Ovary (tissue), 9 donors: Measurements from ENCODE around the gene ADGRF1. TPM values are rescaled to one million over a fixed set of nuclear protein-coding genes. Genes with fewer than 3 reads are reported as not detected.

Experiments used
- DNase-seq, 5 donors: peaks; one replicate each; pipeline ENCODE4 v3.0.0-alpha.2; 2019 to 2020
- H3K27ac ChIP-seq, 2 donors: fragments of 200-600 bp; one replicate each; pipeline versions ENCODE4 v1.5.1 to v1.8.0; 2019 to 2022
- H3K27me3 ChIP-seq: fragments of 200-600 bp; one replicate; pipeline ENCODE4 v1.8.0; 2022
- H3K36me3 ChIP-seq: fragments of 200-600 bp; sonication (generic); one replicate; pipeline ENCODE4 v1.5.1; 2019
- H3K4me1 ChIP-seq: one replicate; pipeline ENCODE4 v1.8.1; 2013; ENCODE audit warnings: mild to moderate bottlenecking, moderate library complexity; ENCODE audit not compliant: insufficient read depth
- H3K4me3 ChIP-seq: fragments of 200-600 bp; sonication (generic); one replicate; pipeline ENCODE4 v1.5.1; 2017
- H3K9me3 ChIP-seq, 2 donors: fragments of 200-600 bp in 1 of 2; sonication (generic) in 1 of 2; one replicate each; pipeline versions ENCODE4 v1.5.1 to v1.8.1; 2013 to 2019; ENCODE audit warnings: mild to moderate bottlenecking in 1 of 2, moderate library complexity in 1 of 2
- CTCF ChIP-seq, 3 donors: fragments of 450-650 bp in 2 of 3; fragments of 200-600 bp in 1 of 3; IDR thresholded peaks; one replicate each; pipeline versions ENCODE4 v1.5.1 to v1.8.0; 2016 to 2022; ENCODE audit warnings: antibody characterized with exemption in 3 of 3, mild to moderate bottlenecking in 1 of 3
- EP300 ChIP-seq: sonication (generic); formaldehyde crosslinking; IDR thresholded peaks from one replicate; pipeline ENCODE4 v1.6.1; 2017; ENCODE audit warnings: antibody characterized with exemption
- POLR2A ChIP-seq: fragments of 450-650 bp; IDR thresholded peaks from one replicate; pipeline ENCODE4 v1.6.1; 2017; ENCODE audit warnings: antibody characterized with exemption, mild to moderate bottlenecking, moderate library complexity
- WGBS, 3 donors: extraction: QIAGEN DNeasy Blood & Tissue Kit in 1 of 3; methylation state at CpG; one replicate each; pipeline versions ENCODE4 v1.1.5 to v1.1.7; 2013 to 2017; 5-methylcytosine and 5-hydroxymethylcytosine counted together
- intact Hi-C, 4 donors: fragments of 100-400 bp; cut with DNase I; formaldehyde crosslinking; loops; one replicate each; pipeline versions ENCODE4 v1.11.0 to v1.15.1; 2022 to 2023
- polyA plus RNA-seq, 2 donors: library from polyadenylated mRNA; stranded (reverse); fragments of 200-250 nt in 1 of 2; fragments of 350-450 nt in 1 of 2; fragmentation: Illumina TruSeq in 1 of 2; extraction: RNeasy Lipid Tissue Mini Kit (QIAGEN cat#74804) in 1 of 2; gene quantifications; one replicate each; pipeline ENCODE4 v1.2.3, GENCODE V29; 2013 to 2014
- total RNA-seq, 7 donors: library from RNA; depleted of rRNA in 2 of 7; stranded (reverse); fragments of >200 nt in 2 of 7; fragmentation: NEBNext Ultra II Directional in 3 of 7; extraction: Animal tissue kit (Norgen Biotek cat#: 25700) in 3 of 7; gene quantifications; one replicate each; pipeline versions ENCODE4 v1.1.0 to v1.2.4, GENCODE V29; 2016 to 2023
- donor health status: DM: no; HTN: no; CAD: no; lungs with moderate emphysema.
- donor health status: DM: no; HTN: no; CAD: no.
- donor health status: Bipolar disorder and iron deficiency.
- donor health status: DM: yes; HTN: yes; CAD: no.
- donor health status: DM: no; HTN: no; CAD: no.
- donor health status: DM: yes; HTN: yes; CAD: no.

Gene ADGRF1
- total and polyA plus RNA-seq, 9 donors, result 0.11 to 1.2 (median 0.24) TPM; not detected in 6

GRCh38 chr6:46954837-46955451, 87.2 kb downstream of the ADGRF1 start:
- 40 to 54% (median 50%) methylated on average over 4 of the region's 4 CpGs for WGBS, 3 donors
- Histone ChIP-seq H3K9me3 (no peaks in the 10 kb centered on the region), H3K36me3 (no peaks in the 10 kb centered on the region), H3K27me3 (no peaks in the 10 kb centered on the region), H3K4me3 (no peak overlapping the region), H3K4me1 (no peaks in the 10 kb centered on the region), H3K27ac (no peak overlapping the region)
- no peak for DNase-seq
- no peak for TF ChIP-seq EP300
- TF ChIP-seq CTCF (IDR thresholded peaks at IDR 0.05), result no peak
- TF ChIP-seq POLR2A, result no peak
- intact Hi-C loops, result no loop called here

GRCh38 chr6:46953921-46954320, 88.2 kb downstream of the ADGRF1 start:
- H3K27me3 ChIP-seq, result no peaks in the 10 kb centered on the region
- intact Hi-C loops, result no loop called here
- TF ChIP-seq CTCF (IDR thresholded peaks at IDR 0.05) (no peak), POLR2A (no peak), EP300 (no peak)
- no peak overlapping the region for H3K4me3 ChIP-seq
- H3K36me3 ChIP-seq, result no peaks in the 10 kb centered on the region
- H3K4me1 ChIP-seq, result no peaks in the 10 kb centered on the region
- 63 to 71% (median 66%) methylated on average over 4 of the region's 4 CpGs for WGBS, 3 donors
- H3K9me3 ChIP-seq, result no peaks in the 10 kb centered on the region
- no peak for DNase-seq
- H3K27ac ChIP-seq, result no peak overlapping the region

- Histone ChIP-seq H3K36me3 (no peaks in the 10 kb centered on the region), H3K9me3 (no peaks in the 10 kb centered on the region), H3K27ac (no peak overlapping the region), H3K4me3 (no peak overlapping the region), H3K4me1 (no peaks in the 10 kb centered on the region), H3K27me3 (no peaks in the 10 kb centered on the region)
- intact Hi-C loops, result no loop called here
- TF ChIP-seq POLR2A (no peak), CTCF (IDR thresholded peaks at IDR 0.05) (no peak), EP300 (no peak)
- peak in 1 of 5 donors; percentile 29 for DNase-seq
- WGBS, 3 donors, result 73 to 85% (median 82%) methylated on average over 8 of the region's 8 CpGs
These were observed 92.4 kb downstream of the ADGRF1 start for GRCh38 chr6:46949632-46950280.

- 84 to 86% (median 86%) methylated on average over 8 of the region's 8 CpGs for WGBS, 3 donors
- H3K36me3 ChIP-seq, result no peaks in the 10 kb centered on the region
- no peak overlapping the region for H3K27ac ChIP-seq
- intact Hi-C loops, result no loop called here
- H3K27me3 ChIP-seq, result no peaks in the 10 kb centered on the region
- DNase-seq, result peak in 1 of 5 donors; percentile 16
- H3K4me1 ChIP-seq, result no peaks in the 10 kb centered on the region
- H3K4me3 ChIP-seq, result no peak overlapping the region
- H3K9me3 ChIP-seq, result no peaks in the 10 kb centered on the region
- TF ChIP-seq CTCF (IDR thresholded peaks at IDR 0.05), result no peak
- TF ChIP-seq EP300, result no peak
These were observed 93.4 kb downstream of the ADGRF1 start for GRCh38 chr6:46948699-46949098.

Other genes starting within 250 kb of the ADGRF1 start
- gene MEP1A, start 248.9 kb downstream of the ADGRF1 start, total RNA-seq, result 1 to 10 TPM in 1 of 7 donors, under 1 TPM in 1, not detected in 5; 0.80 to 3.0 TPM
- gene MEP1A, start 248.9 kb downstream of the ADGRF1 start, polyA plus RNA-seq, result under 1 TPM in 1 of 2 donors, not detected in 1; 0.13 TPM
- gene ADGRF5, start 120.4 kb downstream of the ADGRF1 start, total RNA-seq, result 10 to 100 TPM in 3 of 7 donors, 1 to 10 TPM in 4; 4.7 to 22.3 (median 7.0) TPM
- gene ADGRF5, start 120.4 kb downstream of the ADGRF1 start, polyA plus RNA-seq, result 10 to 100 TPM; 13.1 to 41.2 TPM